Measurements from ENCODE around the gene ZGPAT.
"Not testable (repeated sequence)": the region's sequence is repeated elsewhere in the genome, so short reads cannot be mapped to it uniquely, and the experiment has no call there.

Gene ZGPAT

GRCh38 chr20:63722967-63723622 is 15.3 kb downstream of the ZGPAT start:
- Mint-ChIP-seq H3K27ac (peak overlapping the region in 1 of 2 donors; percentile 52), H3K9me3 (peaks cover 16% of the 10 kb centered on the region in 2 donors), H3K4me1 (peaks cover 21% of the 10 kb centered on the region)
- not testable (repeated sequence) for ATAC-seq, H3K27me3 Mint-ChIP-seq, H3K4me3 Mint-ChIP-seq, DNase-seq

DNA sequence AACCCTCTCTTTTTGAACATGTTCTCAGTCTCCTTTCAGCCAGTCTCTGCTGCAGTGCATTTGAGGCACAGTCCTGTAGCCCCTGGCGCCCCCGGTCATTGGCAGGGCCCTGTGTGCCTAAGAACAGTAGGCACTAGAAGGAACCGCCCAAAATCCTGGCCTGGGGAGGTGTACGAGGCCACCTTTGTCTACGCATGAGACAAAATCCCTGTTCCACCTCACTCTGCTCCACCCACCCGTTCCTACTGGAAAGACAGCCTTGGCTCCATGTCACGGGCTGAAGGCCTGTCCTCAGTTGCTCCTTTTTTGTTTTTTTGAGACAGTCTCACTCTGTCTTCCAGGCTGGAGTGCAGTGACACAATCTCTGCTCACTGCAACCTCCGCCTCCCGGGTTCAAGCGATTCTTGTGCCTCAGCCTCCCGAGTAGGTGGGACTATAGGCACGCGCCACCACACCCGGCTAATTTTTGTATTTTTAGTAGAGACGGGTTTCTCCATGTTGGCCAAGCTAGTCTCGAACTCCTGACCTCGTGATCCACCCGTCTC is 22.4 kb downstream of the ZGPAT start:
- H3K27ac Mint-ChIP-seq: peak overlapping the region in 1 of 2 donors; percentile 42
- not testable (repeated sequence) for H3K4me3 Mint-ChIP-seq, H3K9me3 Mint-ChIP-seq

DNA sequence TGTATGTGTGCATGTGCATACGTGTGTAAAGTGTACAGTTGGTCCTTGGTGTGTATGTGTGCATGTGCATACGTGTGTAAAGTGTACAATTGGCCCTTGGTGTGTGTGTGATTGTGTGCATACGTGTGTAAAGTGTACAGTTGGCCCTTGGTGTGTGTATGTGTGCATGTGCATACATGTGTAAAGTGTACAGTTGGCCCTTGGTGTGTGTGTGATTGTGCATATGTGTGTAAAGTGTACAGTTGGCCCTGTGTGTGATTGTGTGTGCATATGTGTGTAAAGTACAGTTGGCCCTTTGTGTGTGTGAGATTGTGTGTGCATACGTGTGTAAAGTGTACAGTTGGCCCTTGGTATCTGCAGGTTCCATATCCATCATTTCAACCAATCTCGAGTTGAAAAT is 23.6 kb downstream of the ZGPAT start:
- Mint-ChIP-seq H3K27ac (no peak overlapping the region), H3K4me3 (no peak overlapping the region), H3K9me3 (peaks cover 0 to 4% of the 10 kb centered on the region in 2 donors), H3K4me1 (peaks cover 15% of the 10 kb centered on the region), H3K27me3 (no peaks in the 10 kb centered on the region)
- ATAC-seq: no peak
- DNase-seq: no peak

More for the DNA sequence above, 22.4 kb downstream of the ZGPAT start:
- not testable (repeated sequence) for H3K27me3 Mint-ChIP-seq, ATAC-seq, DNase-seq, H3K4me1 Mint-ChIP-seq

- no peak overlapping the region for H3K27ac Mint-ChIP-seq
- H3K4me3 Mint-ChIP-seq: no peak overlapping the region
- DNase-seq (no peak), ATAC-seq (no peak)
- peaks cover 0 to 4% of the 10 kb centered on the region in 2 donors for H3K9me3 Mint-ChIP-seq
- peaks cover 25% of the 10 kb centered on the region for H3K4me1 Mint-ChIP-seq
- H3K27me3 Mint-ChIP-seq: no peaks in the 10 kb centered on the region
Measured at GRCh38 chr20:63732118-63733095, 24.6 kb downstream of the ZGPAT start.

- H3K27me3 Mint-ChIP-seq: no peaks in the 10 kb centered on the region
- no peak overlapping the region for H3K27ac Mint-ChIP-seq
- H3K9me3 Mint-ChIP-seq: peaks cover 0 to 4% of the 10 kb centered on the region in 2 donors
- no peak overlapping the region for H3K4me3 Mint-ChIP-seq
- H3K4me1 Mint-ChIP-seq: peaks cover 25% of the 10 kb centered on the region
- ATAC-seq (no peak), DNase-seq (no peak)
Measured at GRCh38 chr20:63733117-63733516, 25.3 kb downstream of the ZGPAT start.

GRCh38 chr20:63733579-63734081 is 25.8 kb downstream of the ZGPAT start:
- Mint-ChIP-seq H3K27me3 (no peaks in the 10 kb centered on the region), H3K9me3 (no peaks in the 10 kb centered on the region), H3K4me3 (no peak overlapping the region), H3K27ac (peak overlapping the region in 1 of 2 donors; percentile 58), H3K4me1 (peaks cover 30% of the 10 kb centered on the region)
- no peak for ATAC-seq
- no peak for DNase-seq

GRCh38 chr20:63734111-63734945 is 26.5 kb downstream of the ZGPAT start:
- Mint-ChIP-seq H3K4me3 (no peak overlapping the region), H3K27ac (peak overlapping the region in 1 of 2 donors; percentile 58), H3K9me3 (no peaks in the 10 kb centered on the region), H3K27me3 (no peaks in the 10 kb centered on the region), H3K4me1 (peaks cover 31% of the 10 kb centered on the region)
- ATAC-seq (no peak), DNase-seq (no peak)

DNA sequence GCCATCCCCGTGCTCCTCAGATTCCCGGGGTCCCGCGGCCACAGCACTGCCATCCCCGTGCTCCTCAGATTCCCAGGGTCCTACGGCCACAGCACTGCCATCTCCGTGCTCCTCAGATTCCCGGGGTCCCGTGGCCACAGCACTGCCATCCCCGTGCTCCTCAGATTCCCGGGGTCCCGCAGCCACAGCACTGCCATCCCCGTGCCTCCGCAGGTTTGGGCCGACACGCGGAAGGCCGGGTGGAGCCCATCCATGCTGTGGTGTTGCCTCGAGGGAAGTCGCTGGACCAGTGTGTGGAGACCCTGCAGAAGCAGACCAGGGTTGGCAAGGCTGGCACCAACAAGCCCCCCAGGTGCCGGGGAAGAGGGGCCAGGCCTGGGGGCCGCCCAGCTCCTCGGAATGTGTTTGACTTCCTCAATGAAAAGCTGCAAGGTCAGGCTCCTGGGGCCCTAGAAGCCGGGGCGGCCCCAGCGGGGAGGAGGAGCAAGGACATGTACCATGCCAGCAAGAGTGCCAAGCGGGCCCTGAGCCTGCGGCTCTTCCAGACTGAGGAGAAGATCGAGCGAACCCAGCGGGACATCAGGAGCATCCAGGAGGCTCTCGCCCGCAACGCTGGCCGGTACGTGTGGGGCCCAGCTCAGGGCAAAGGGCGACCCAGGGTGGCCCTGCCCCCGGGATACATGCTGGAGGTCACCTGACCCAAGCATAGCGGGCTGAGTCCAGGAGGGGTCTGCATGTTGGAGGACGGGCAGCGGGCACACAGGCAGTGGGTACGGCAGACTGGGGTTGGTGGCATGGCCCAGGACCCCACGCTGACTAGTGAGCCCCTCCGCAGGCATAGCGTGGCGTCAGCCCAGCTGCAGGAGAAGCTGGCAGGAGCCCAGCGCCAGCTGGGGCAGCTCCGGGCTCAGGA is 27.4 kb downstream of the ZGPAT start:
- H3K4me3 Mint-ChIP-seq: peak overlapping the region in 1 of 2 donors; percentile 90
- no peaks in the 10 kb centered on the region for H3K9me3 Mint-ChIP-seq
- no peak for ATAC-seq
- no peak overlapping the region for H3K27ac Mint-ChIP-seq
- H3K4me1 Mint-ChIP-seq: peaks cover 31% of the 10 kb centered on the region
- H3K27me3 Mint-ChIP-seq: no peaks in the 10 kb centered on the region
- no peak for DNase-seq

- peak; percentile 54 for ATAC-seq
- Mint-ChIP-seq H3K4me3 (peak within 1 kb of the TSS; percentile 40 to 90), H3K9me3 (no peaks in the 10 kb centered on the region), H3K27ac (peak within 1 kb of the TSS; percentile 38 to 94), H3K27me3 (no peaks in the 10 kb centered on the region), H3K4me1 (peaks cover 31% of the 10 kb centered on the region)
- peak; percentile 68 for DNase-seq
Measured at GRCh38 chr20:63735859-63736718, 28.2 kb downstream of the ZGPAT start, which contains the start of gene LIME1. TSS of gene LIME1 (plus strand) at chr20:63736664. CDS start at chr20:63737550, 886 bp downstream.

GRCh38 chr20:63736893-63737694 is 29.3 kb downstream of the ZGPAT start:
- Mint-ChIP-seq H3K9me3 (no peaks in the 10 kb centered on the region), H3K27me3 (no peaks in the 10 kb centered on the region), H3K4me3 (peak overlapping the region; percentile 40 to 90), H3K27ac (no peak overlapping the region), H3K4me1 (peaks cover 31% of the 10 kb centered on the region)
- DNase-seq: peak; percentile 68 to 74
- ATAC-seq: peak; percentile 54

- no peak overlapping the region for H3K27ac Mint-ChIP-seq
- DNase-seq: peak in 1 of 2 donors; percentile 39
- H3K4me1 Mint-ChIP-seq: peaks cover 31% of the 10 kb centered on the region
- H3K4me3 Mint-ChIP-seq: peak overlapping the region in 1 of 2 donors; percentile 90
- ATAC-seq: peak; percentile 1
- H3K27me3 Mint-ChIP-seq: no peaks in the 10 kb centered on the region
- H3K9me3 Mint-ChIP-seq: no peaks in the 10 kb centered on the region
Measured at GRCh38 chr20:63737695-63737944, 29.8 kb downstream of the ZGPAT start.

- peaks cover 31% of the 10 kb centered on the region for H3K4me1 Mint-ChIP-seq
- ATAC-seq (peak; percentile 23), DNase-seq (peak in 1 of 2 donors; percentile 31)
- H3K9me3 Mint-ChIP-seq: no peaks in the 10 kb centered on the region
- peak overlapping the region in 1 of 2 donors; percentile 76 for H3K27ac Mint-ChIP-seq
- peak overlapping the region; percentile 15 to 66 for H3K4me3 Mint-ChIP-seq
- H3K27me3 Mint-ChIP-seq: no peaks in the 10 kb centered on the region
Measured at GRCh38 chr20:63737945-63738686, 30.3 kb downstream of the ZGPAT start.
